Measurements from ENCODE around the gene UXS1. TPM values are rescaled to one million over a fixed set of nuclear protein-coding genes. Genes with fewer than 3 reads are reported as not detected.
"Not testable (repeated sequence)": the region's sequence is repeated elsewhere in the genome, so short reads cannot be mapped to it uniquely, and the experiment has no call there.

UXS1 gene
- 55.9 and 67.6 TPM in 2 replicates for polyA plus RNA-seq (2012; rRNA removed)
- 61.2 and 61.7 TPM in 2 replicates for polyA plus RNA-seq (2012; cell fraction: cytosol; rRNA removed)
- polyA plus RNA-seq (2012; cell fraction: nucleus; rRNA removed), result 34.2 and 37.5 TPM in 2 replicates

DNA sequence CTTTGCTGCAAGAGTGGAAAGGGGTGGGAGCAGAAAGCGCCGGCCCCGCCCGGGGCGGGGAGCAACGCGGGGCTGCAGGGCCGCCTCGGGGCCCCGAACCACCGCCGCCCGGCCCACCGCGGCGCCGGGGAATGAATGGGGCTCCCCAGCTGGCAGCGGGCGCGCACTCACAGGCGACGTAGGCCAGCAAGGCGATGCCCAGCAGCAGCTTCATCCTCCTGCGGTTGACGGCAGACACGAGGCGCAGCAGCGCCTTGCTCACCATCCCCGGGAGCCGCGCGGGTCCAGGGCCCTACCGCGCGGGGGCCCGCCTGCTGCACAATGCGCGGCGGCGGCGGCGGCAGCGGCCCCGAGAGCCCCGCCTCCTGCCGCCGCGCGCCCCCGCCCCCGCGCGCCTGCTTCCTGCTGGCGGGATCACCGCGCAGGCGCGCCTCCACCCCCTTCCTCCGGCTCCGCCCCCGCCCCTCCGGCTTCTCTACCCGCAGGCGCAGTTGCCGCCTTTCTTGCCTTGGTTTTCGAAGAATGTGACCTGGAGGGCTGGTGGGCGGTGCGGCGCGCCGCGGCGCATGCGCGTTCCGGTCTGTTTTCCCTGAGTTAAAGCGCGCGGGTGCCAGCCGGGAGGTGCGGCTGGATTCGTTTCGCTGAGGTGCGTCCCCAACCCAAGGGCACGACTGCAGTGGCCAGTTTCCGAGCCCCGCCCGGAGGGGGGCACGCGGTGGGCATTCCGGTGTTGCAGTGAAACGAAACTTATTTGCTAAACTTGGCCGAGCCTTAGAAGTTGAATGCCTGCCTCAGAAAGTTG is at the start of gene UXS1:
Gene UXS1 (minus strand): TSS at position 325 of the 802 bp plus-strand sequence. CDS start 60 bp downstream, at position 265.
- Histone ChIP-seq H2AFZ (ENCODE audit: low read depth) (peak within 1 kb of the TSS; percentile 91), H3K9ac (peak within 1 kb of the TSS; percentile 74), H3K4me1 (ENCODE audit: control insufficient read depth in 1 of 2, insufficient read depth in 2 of 2, low read depth in 1 of 2, low read length in 1 of 2) (peaks cover 0 to 9% of the 10 kb centered on the region in 2 experiments; a peak in 2 of 4 replicates), H3K27me3 (ENCODE audit: insufficient read depth) (no peaks in the 10 kb centered on the region), H3K9me2 (no peaks in the 10 kb centered on the region), H3K4me2 (peak within 1 kb of the TSS; percentile 92), H3K36me3 (replicated peaks in 1 of 2; ENCODE audit: control insufficient read depth in 1 of 2, insufficient read depth in 2 of 2, low read length in 1 of 2) (no peaks in the 10 kb centered on the region), H3K9me3 (no peaks in the 10 kb centered on the region), H3K4me3 (ENCODE audit: low read depth in 2 of 2, low read length in 1 of 2) (peak within 1 kb of the TSS; percentile 88 to 92), H3K79me2 (ENCODE audit: insufficient read depth) (peaks cover 31% of the 10 kb centered on the region), H3K27ac (ENCODE audit: low read depth in 2 of 2, low read length in 1 of 2) (peak within 1 kb of the TSS; percentile 42 to 79; a peak in 3 of 4 replicates), H3F3A (replicated peaks; ENCODE audit: insufficient read depth) (no peaks in the 10 kb centered on the region), H4K20me1 (ENCODE audit: insufficient read depth) (no peaks in the 10 kb centered on the region)
- POLR2A ChIA-PET, result no interaction called here
- DNase-seq, result peak; percentile 99
- WGBS (ENCODE audit: low lambda C conversion rate), result 0% methylated on average over 9 of the region's 93 CpGs
- TF ChIP-seq EZH2phosphoT487 (IDR thresholded peaks at IDR 0.05; ENCODE audit: borderline replicate concordance, low read depth), result no peak
- TF ChIP-seq RAD21 (IDR thresholded peaks at IDR 0.05; ENCODE audit: low read length), result no peak
- TF ChIP-seq, protein P1, sequence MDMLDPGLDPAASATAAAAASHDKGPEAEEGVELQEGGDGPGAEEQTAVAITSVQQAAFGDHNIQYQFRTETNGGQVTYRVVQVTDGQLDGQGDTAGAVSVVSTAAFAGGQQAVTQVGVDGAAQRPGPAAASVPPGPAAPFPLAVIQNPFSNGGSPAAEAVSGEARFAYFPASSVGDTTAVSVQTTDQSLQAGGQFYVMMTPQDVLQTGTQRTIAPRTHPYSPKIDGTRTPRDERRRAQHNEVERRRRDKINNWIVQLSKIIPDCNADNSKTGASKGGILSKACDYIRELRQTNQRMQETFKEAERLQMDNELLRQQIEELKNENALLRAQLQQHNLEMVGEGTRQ (IDR thresholded peaks at IDR 0.05; ENCODE audit: borderline replicate concordance, low read depth, low read length), result no peak
- TF ChIP-seq YY1 (IDR thresholded peaks at IDR 0.05; ENCODE audit: low read depth), result no peak
- TF ChIP-seq ELF1 (IDR thresholded peaks at IDR 0.05), result peak; percentile 31; the same call in 1 of the 2 replicates
- TF ChIP-seq, protein P2, sequence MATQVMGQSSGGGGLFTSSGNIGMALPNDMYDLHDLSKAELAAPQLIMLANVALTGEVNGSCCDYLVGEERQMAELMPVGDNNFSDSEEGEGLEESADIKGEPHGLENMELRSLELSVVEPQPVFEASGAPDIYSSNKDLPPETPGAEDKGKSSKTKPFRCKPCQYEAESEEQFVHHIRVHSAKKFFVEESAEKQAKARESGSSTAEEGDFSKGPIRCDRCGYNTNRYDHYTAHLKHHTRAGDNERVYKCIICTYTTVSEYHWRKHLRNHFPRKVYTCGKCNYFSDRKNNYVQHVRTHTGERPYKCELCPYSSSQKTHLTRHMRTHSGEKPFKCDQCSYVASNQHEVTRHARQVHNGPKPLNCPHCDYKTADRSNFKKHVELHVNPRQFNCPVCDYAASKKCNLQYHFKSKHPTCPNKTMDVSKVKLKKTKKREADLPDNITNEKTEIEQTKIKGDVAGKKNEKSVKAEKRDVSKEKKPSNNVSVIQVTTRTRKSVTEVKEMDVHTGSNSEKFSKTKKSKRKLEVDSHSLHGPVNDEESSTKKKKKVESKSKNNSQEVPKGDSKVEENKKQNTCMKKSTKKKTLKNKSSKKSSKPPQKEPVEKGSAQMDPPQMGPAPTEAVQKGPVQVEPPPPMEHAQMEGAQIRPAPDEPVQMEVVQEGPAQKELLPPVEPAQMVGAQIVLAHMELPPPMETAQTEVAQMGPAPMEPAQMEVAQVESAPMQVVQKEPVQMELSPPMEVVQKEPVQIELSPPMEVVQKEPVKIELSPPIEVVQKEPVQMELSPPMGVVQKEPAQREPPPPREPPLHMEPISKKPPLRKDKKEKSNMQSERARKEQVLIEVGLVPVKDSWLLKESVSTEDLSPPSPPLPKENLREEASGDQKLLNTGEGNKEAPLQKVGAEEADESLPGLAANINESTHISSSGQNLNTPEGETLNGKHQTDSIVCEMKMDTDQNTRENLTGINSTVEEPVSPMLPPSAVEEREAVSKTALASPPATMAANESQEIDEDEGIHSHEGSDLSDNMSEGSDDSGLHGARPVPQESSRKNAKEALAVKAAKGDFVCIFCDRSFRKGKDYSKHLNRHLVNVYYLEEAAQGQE (IDR thresholded peaks at IDR 0.05; ENCODE audit: low read depth, low read length), result 0 out of 2 replicates have a peak, but pooled peaks have one; percentile 18
- TF ChIP-seq, protein P3, sequence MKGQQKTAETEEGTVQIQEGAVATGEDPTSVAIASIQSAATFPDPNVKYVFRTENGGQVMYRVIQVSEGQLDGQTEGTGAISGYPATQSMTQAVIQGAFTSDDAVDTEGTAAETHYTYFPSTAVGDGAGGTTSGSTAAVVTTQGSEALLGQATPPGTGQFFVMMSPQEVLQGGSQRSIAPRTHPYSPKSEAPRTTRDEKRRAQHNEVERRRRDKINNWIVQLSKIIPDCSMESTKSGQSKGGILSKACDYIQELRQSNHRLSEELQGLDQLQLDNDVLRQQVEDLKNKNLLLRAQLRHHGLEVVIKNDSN (IDR thresholded peaks at IDR 0.05; ENCODE audit: borderline replicate concordance, low read depth), result no peak
- TF ChIP-seq MXI1 (IDR thresholded peaks at IDR 0.05; ENCODE audit: low read depth, low read length), result peak; percentile 30
- TF ChIP-seq CHD2 (IDR thresholded peaks at IDR 0.05; ENCODE audit: low read length, partially characterized antibody), result peak; percentile 9
- no peak for TF ChIP-seq TCF12 (IDR thresholded peaks at IDR 0.05)
- TF ChIP-seq, protein P4, sequence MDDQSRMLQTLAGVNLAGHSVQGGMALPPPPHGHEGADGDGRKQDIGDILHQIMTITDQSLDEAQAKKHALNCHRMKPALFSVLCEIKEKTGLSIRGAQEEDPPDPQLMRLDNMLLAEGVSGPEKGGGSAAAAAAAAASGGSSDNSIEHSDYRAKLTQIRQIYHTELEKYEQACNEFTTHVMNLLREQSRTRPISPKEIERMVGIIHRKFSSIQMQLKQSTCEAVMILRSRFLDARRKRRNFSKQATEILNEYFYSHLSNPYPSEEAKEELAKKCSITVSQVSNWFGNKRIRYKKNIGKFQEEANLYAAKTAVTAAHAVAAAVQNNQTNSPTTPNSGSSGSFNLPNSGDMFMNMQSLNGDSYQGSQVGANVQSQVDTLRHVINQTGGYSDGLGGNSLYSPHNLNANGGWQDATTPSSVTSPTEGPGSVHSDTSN (IDR thresholded peaks at IDR 0.05), result no peak
- no peak; the same call in 1 of the 2 replicates for TF ChIP-seq GABPA (IDR thresholded peaks at IDR 0.05; ENCODE audit: low read depth)
- peak; percentile 27; the same call in 1 of the 2 replicates for TF ChIP-seq RFX5 (IDR thresholded peaks at IDR 0.05; ENCODE audit: low read length)
- TF ChIP-seq POLR2AphosphoS5 (IDR thresholded peaks at IDR 0.05; ENCODE audit: low read depth, low read length), result peak; percentile 84
- peak; percentile 86 for TF ChIP-seq NRF1 (IDR thresholded peaks at IDR 0.05; ENCODE audit: low read depth, low read length)
- no peak; the same call in 1 of the 2 replicates for TF ChIP-seq RCOR1 (IDR thresholded peaks at IDR 0.05; ENCODE audit: low read length)
- TF ChIP-seq EP300 (IDR thresholded peaks at IDR 0.05; ENCODE audit: borderline replicate concordance in 1 of 2, low read depth in 1 of 2, low read length in 1 of 2), result no peak
- no peak for TF ChIP-seq TEAD4 (IDR thresholded peaks at IDR 0.05; ENCODE audit: borderline replicate concordance, insufficient read depth)
- TF ChIP-seq FOXJ3 (CRISPR knock-in tag; IDR thresholded peaks at IDR 0.05), result 0 out of 2 replicates have a peak, but pooled peaks have one; percentile 4
- peak; percentile 17; the same call in 1 of the 2 replicates for TF ChIP-seq TAF1 (IDR thresholded peaks at IDR 0.05; ENCODE audit: borderline replicate concordance, low read depth, low read length)
- CTCF ChIA-PET, result interaction anchor here (1.2 to 1.4 kb wide), 3 partner anchors 18 to 89 kb away, joined by 4 read pairs; no protein-coding TSS in a partner anchor

DNA sequence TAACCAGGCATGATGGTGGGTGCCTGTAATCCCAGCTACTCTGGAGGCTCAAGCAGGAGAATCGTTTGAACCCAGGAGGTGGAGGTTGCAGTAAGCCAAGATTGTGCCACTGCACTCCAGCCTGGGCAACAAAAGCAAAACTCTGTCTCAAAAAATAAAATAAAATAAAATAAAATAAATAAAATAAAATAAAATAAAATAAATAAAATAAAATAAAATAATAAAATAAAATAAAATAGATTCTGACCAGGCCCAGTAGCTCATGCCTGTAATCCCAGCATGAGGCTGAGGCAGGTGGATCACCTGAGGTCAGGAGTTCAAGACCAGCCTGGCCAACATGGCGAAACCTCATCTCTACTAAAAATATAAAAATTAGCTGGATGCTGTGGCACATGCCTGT is 45.4 kb upstream of the UXS1 start:
- H3K4me1 ChIP-seq (ENCODE audit: control insufficient read depth in 1 of 2, insufficient read depth in 2 of 2, low read depth in 1 of 2, low read length in 1 of 2); H3K9me3 ChIP-seq; H3K9me2 ChIP-seq; H3K79me2 ChIP-seq (ENCODE audit: insufficient read depth); H3K27me3 ChIP-seq (ENCODE audit: insufficient read depth); H3K4me2 ChIP-seq; H3K36me3 ChIP-seq (replicated peaks in 1 of 2; ENCODE audit: control insufficient read depth in 1 of 2, insufficient read depth in 2 of 2, low read length in 1 of 2); H2AFZ ChIP-seq (ENCODE audit: low read depth); H3K4me3 ChIP-seq (ENCODE audit: low read depth in 2 of 2, low read length in 1 of 2); CTCF ChIA-PET; H4K20me1 ChIP-seq (ENCODE audit: insufficient read depth); H3K9ac ChIP-seq; H3K27ac ChIP-seq (ENCODE audit: low read depth in 2 of 2, low read length in 1 of 2); DNase-seq; POLR2A ChIA-PET; H3F3A ChIP-seq (replicated peaks; ENCODE audit: insufficient read depth): not testable (repeated sequence)
- WGBS (ENCODE audit: low lambda C conversion rate), result 23% methylated on average over 2 of the region's 2 CpGs
